BLaER1 (cell line): ENCODE data around the gene GRK4.
"Not testable (repeated sequence)": the region's sequence is repeated elsewhere in the genome, so short reads cannot be mapped to it uniquely, and the experiment has no call there.

ENCODE experiments used
- H3K27ac ChIP-seq: shearing (Covaris generic); formaldehyde crosslinking; 2 replicates; pipeline ENCODE4 v1.8.1; 2022
- H3K27me3 ChIP-seq: shearing (Covaris generic); formaldehyde crosslinking; 2 replicates; pipeline ENCODE4 v1.8.1; 2022
- H3K36me3 ChIP-seq: shearing (Covaris generic); formaldehyde crosslinking; 2 replicates; pipeline ENCODE4 v1.8.1; 2022
- H3K4me1 ChIP-seq: shearing (Covaris generic); formaldehyde crosslinking; 2 replicates; pipeline ENCODE4 v1.8.1; 2022
- H3K4me2 ChIP-seq: shearing (Covaris generic); formaldehyde crosslinking; 2 replicates; pipeline ENCODE4 v1.8.1; 2022
- H3K4me3 ChIP-seq: shearing (Covaris generic); formaldehyde crosslinking; 2 replicates; pipeline ENCODE4 v1.8.1; 2022
- H3K9ac ChIP-seq: shearing (Covaris generic); formaldehyde crosslinking; 2 replicates; pipeline ENCODE4 v1.8.1; 2022
- H3K9me3 ChIP-seq: shearing (Covaris generic); formaldehyde crosslinking; 2 replicates; pipeline ENCODE4 v1.8.1; 2022
- H4K20me1 ChIP-seq: shearing (Covaris generic); formaldehyde crosslinking; 2 replicates; pipeline ENCODE4 v1.8.1; 2022
- Cebpa-rat ChIP-seq: shearing (Covaris generic); IDR thresholded peaks from 2 replicates; pipeline ENCODE4 v1.8.1; 2022

The GRK4 gene

GRCh38 chr4:2935762-2936743 lies 27.3 kb upstream of the GRK4 start:
- no peak overlapping the region for H3K27ac ChIP-seq
- H3K4me2 ChIP-seq, result peak overlapping the region; percentile 94
- H3K4me3 ChIP-seq, result peak overlapping the region; percentile 94
- peaks cover 65% of the 10 kb centered on the region for H3K4me1 ChIP-seq
- H3K9me3 ChIP-seq, result no peaks in the 10 kb centered on the region
- no peaks in the 10 kb centered on the region for H3K27me3 ChIP-seq
- peaks cover 81% of the 10 kb centered on the region for H4K20me1 ChIP-seq
- H3K9ac ChIP-seq, result peak overlapping the region; percentile 92
- H3K36me3 ChIP-seq, result peaks cover 44% of the 10 kb centered on the region
- TF ChIP-seq Cebpa-rat, result no peak

GRCh38 chr4:2936773-2937145 lies 26.6 kb upstream of the GRK4 start:
- H3K27ac ChIP-seq, result no peak overlapping the region
- TF ChIP-seq Cebpa-rat, result no peak
- H3K4me2 ChIP-seq, result peak overlapping the region; percentile 94
- H3K4me1 ChIP-seq, result peaks cover 58% of the 10 kb centered on the region
- peaks cover 83% of the 10 kb centered on the region for H4K20me1 ChIP-seq
- H3K4me3 ChIP-seq, result no peak overlapping the region
- H3K36me3 ChIP-seq, result peaks cover 51% of the 10 kb centered on the region
- no peaks in the 10 kb centered on the region for H3K9me3 ChIP-seq
- H3K9ac ChIP-seq, result peak overlapping the region; percentile 92; the same call in 1 of the 2 replicates
- H3K27me3 ChIP-seq, result no peaks in the 10 kb centered on the region

DNA sequence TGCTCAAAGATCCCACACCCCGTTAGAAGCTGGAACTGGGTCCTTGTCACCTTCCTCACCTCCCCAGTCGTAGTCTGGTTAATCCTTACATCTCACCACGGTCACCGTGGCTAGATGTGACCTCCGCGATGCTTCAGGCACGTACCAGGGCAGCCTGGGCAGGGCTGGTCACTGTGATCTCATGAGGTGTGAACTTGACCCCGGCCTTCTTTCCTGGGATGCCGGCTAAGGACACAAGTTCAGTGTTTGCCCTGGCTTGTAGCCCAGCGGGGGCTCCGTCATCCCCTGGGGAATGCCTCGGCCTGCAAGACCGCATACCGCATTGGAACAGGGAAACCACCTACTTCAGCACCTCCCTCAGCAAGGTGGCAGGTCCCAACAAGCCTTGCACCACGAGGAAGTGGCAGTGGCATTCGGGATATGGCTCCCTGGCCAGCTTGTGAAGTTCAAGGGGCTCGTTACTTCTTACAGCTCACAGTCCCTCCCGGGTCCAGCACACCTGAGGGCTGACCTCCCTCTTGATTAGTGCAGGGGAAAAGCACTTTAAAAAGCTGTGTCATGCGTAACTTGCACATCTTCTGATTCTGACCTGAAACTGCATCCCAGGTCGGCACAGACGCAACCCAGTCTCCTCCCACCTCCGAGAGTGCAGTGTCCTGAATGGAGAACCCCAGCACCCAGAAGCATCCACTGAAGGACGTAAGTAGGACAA lies 26.1 kb upstream of the GRK4 start:
- no peak for TF ChIP-seq Cebpa-rat
- peak overlapping the region; percentile 94 for H3K4me2 ChIP-seq
- no peak overlapping the region for H3K27ac ChIP-seq
- H4K20me1 ChIP-seq, result peaks cover 85% of the 10 kb centered on the region
- H3K9me3 ChIP-seq, result no peaks in the 10 kb centered on the region
- H3K4me1 ChIP-seq, result peaks cover 58% of the 10 kb centered on the region
- peaks cover 56% of the 10 kb centered on the region for H3K36me3 ChIP-seq
- H3K27me3 ChIP-seq, result no peaks in the 10 kb centered on the region
- H3K9ac ChIP-seq, result 0 out of 2 replicates have a peak overlapping the region, but pooled peaks have one; percentile 38
- no peak overlapping the region for H3K4me3 ChIP-seq

- Histone ChIP-seq H4K20me1 (peaks cover 85% of the 10 kb centered on the region), H3K4me2 (peak overlapping the region; percentile 94), H3K4me3 (no peak overlapping the region), H3K9me3 (no peaks in the 10 kb centered on the region), H3K4me1 (peaks cover 58% of the 10 kb centered on the region), H3K27ac (no peak overlapping the region), H3K36me3 (peaks cover 63% of the 10 kb centered on the region), H3K27me3 (no peaks in the 10 kb centered on the region), H3K9ac (0 out of 2 replicates have a peak overlapping the region, but pooled peaks have one; percentile 38)
- no peak for TF ChIP-seq Cebpa-rat
Observed at GRCh38 chr4:2937986-2938385, 25.4 kb upstream of the GRK4 start.

- not testable (repeated sequence) for H3K27me3 ChIP-seq, H3K4me3 ChIP-seq, H3K9ac ChIP-seq, H3K9me3 ChIP-seq, H3K27ac ChIP-seq, H3K4me2 ChIP-seq
- peaks cover 56% of the 10 kb centered on the region for H3K4me1 ChIP-seq
- H4K20me1 ChIP-seq, result peaks cover 85% of the 10 kb centered on the region
- peaks cover 67% of the 10 kb centered on the region for H3K36me3 ChIP-seq
Observed at GRCh38 chr4:2938411-2938810, 25.0 kb upstream of the GRK4 start.

GRCh38 chr4:2938906-2939305 lies 24.5 kb upstream of the GRK4 start:
- no peak overlapping the region for H3K4me3 ChIP-seq
- no peak for TF ChIP-seq Cebpa-rat
- H3K9ac ChIP-seq, result 0 out of 2 replicates have a peak overlapping the region, but pooled peaks have one; percentile 16
- H3K27me3 ChIP-seq, result no peaks in the 10 kb centered on the region
- peaks cover 51% of the 10 kb centered on the region for H3K4me1 ChIP-seq
- H3K4me2 ChIP-seq, result no peak overlapping the region
- H3K9me3 ChIP-seq, result no peaks in the 10 kb centered on the region
- no peak overlapping the region for H3K27ac ChIP-seq
- peaks cover 72% of the 10 kb centered on the region for H3K36me3 ChIP-seq
- H4K20me1 ChIP-seq, result peaks cover 86% of the 10 kb centered on the region

GRCh38 chr4:2939383-2940243 lies 23.8 kb upstream of the GRK4 start:
- Histone ChIP-seq H3K4me1 (peaks cover 51% of the 10 kb centered on the region), H3K9me3 (no peaks in the 10 kb centered on the region), H3K36me3 (peaks cover 79% of the 10 kb centered on the region), H3K9ac (0 out of 2 replicates have a peak overlapping the region, but pooled peaks have one; percentile 16), H3K27me3 (no peaks in the 10 kb centered on the region), H3K27ac (no peak overlapping the region), H4K20me1 (peaks cover 92% of the 10 kb centered on the region), H3K4me3 (no peak overlapping the region), H3K4me2 (no peak overlapping the region)
- TF ChIP-seq Cebpa-rat, result no peak

DNA sequence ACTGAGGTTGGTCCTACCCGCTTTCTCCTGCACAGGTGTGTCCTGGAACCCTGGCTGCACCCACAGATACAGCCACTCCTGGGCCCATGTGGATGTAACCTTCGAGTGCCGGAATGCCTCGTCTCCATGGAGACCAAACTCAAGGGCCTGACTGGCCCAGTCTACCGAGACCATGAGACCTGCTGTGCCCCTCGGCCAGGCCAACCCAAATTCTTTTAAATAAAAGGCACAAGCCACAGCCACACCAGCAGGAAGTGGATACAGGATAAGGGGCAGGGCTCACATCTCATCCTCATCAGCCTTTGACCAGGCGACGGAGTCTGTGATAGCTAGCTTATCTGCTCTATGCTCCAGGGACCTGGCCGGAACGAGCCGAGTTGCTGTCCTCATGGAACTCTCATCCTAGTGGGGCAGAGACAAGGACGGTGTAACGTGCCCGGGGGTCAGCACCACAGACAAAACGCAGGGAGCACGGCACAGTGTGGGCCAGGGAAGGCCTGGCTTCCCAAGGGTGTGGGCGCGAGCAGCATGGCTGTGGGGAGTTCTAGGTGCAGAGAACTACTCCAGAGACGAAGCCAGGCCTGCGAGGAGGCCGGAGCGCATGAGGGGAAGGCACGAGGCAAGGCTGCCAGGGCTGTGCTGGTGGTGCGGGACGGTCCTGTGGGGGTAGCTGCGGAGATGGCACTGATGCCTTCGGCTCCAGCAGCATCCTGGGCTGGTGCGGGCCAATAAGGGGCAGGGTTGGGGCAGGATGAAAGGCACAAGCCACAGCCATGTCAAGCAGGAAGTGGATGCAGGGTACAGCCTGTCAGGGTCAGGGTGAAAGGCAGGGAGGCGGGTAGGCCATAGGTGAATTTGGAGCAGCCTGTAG lies 22.9 kb upstream of the GRK4 start:
- H3K27ac ChIP-seq, result no peak overlapping the region
- no peak overlapping the region for H3K4me2 ChIP-seq
- no peak for TF ChIP-seq Cebpa-rat
- peaks cover 48% of the 10 kb centered on the region for H3K4me1 ChIP-seq
- no peaks in the 10 kb centered on the region for H3K9me3 ChIP-seq
- H3K9ac ChIP-seq, result no peak overlapping the region
- H4K20me1 ChIP-seq, result peaks cover 98% of the 10 kb centered on the region
- H3K27me3 ChIP-seq, result no peaks in the 10 kb centered on the region
- no peak overlapping the region for H3K4me3 ChIP-seq
- H3K36me3 ChIP-seq, result peaks cover 88% of the 10 kb centered on the region
